Medulla oblongata (tissue), 1 donor: ENCODE measurements around the gene ACOT7.
A peak's percentile ranks its signal among the peaks of the same experiment; 100 is the strongest.
"Not testable (repeated sequence)": the region's sequence is repeated elsewhere in the genome, so short reads cannot be mapped to it uniquely, and the experiment has no call there.

Experiments used
- DNase-seq: peaks from one replicate; pipeline ENCODE4 v3.0.0-alpha.2; 2015; ENCODE audit errors: extremely low spot score

Gene ACOT7

GRCh38 chr1:6310116-6310848 is 83.3 kb downstream of the ACOT7 start:
- no peak for DNase-seq

- no peak for DNase-seq
Measured at GRCh38 chr1:6309564-6309963, 84.0 kb downstream of the ACOT7 start.

GRCh38 chr1:6308449-6308848 is 85.1 kb downstream of the ACOT7 start:
- no peak for DNase-seq

DNA sequence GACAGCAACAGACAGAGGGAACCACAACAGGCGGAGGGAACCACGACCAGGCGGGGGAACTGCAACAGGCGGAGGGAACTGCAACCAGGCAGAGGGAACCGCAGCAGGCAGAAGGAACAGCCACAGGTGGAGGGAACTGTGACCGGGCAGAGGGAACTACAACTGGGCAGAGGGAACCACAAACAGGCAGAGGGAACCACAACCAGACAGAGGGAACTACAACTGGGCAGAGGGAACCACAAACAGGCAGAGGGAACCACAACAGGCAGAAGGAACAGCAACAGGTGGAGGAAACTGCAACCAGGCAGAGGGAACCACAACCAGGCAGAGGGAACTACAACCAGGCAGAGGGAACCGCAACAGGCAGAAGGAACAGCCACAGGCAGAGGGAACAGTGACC is 85.9 kb downstream of the ACOT7 start:
- DNase-seq, result not testable (repeated sequence)

GRCh38 chr1:6307099-6307498 is 86.5 kb downstream of the ACOT7 start:
- no peak for DNase-seq

DNA sequence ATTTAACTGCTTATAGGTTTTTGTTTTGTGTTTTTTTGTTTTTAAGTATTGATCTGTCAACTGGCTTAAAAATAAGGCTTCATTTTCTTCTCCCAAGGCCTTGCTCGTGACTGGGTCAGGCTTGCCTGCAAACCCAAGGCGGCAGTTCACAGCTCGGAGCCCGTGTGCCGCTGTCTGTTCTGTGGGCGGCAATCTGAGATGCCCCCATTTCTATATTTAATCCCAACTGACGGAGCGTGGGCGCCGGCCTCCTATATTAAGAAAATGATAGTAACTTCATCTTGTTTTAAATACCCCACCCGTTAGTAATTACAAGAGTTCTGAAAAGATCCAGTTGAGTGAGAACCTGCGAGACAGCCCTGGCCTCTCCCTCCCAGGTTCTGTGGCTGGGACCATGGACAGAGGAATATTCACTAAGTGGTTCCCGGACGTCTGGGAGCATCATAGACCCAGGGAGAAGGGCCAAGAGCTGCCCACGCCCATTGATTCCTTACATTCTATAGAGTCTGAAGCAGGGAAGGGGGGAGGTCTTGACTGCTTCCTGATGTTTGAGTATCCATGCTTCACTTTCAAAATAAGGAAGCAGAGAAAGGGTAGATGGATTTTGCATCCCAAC is 90.1 kb downstream of the ACOT7 start:
- DNase-seq, result no peak

- DNase-seq, result no peak
Measured at GRCh38 chr1:6302568-6302967, 91.0 kb downstream of the ACOT7 start.

DNA sequence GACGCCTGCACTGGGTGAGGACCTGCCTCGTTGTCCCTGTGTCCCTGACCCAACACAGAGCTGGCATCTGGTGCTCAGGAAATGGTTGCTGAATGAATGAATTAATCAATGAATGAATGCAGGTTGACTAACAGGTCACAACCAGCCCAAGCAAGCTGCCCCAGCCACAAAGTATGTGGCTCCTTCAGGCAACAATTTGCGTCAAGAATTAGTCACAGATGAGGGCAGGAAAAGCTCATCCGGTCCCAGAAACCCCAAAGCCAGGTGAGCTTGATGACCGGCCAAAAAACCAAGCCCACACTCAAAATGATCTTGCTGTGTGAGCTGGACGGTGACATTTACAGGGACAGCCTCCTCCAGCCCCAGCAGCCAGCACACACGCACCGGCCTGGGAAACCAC is 92.0 kb downstream of the ACOT7 start:
- no peak for DNase-seq

GRCh38 chr1:6300342-6301048 is 93.1 kb downstream of the ACOT7 start:
- DNase-seq, result no peak

DNA sequence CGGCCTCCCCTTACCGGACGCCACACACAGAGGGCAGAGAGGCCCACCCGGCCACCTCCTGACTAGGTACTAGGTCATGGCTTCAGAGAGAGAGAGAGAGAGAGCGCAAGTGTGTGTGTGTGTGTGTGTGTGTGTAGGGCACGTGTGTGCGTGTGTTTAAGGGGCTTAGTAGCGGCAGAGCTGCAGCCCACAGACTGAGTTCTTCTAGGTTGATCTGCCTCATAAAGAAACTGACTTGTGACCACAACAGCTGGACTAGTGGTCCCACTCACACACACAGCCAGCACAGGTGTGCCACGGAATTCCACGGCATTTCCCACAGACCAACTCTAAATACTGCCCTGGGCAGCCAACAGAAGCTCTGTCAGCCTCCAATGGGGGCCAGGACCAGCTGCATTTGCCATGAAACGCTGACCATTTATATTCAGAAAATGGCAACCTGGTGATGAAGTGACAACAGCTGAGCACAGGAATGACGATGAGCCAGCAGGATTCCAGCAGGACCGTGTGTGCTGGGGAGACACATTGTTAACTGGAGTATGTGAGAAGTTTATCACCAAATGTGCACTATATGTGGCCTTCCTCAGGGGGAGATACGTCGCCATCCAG is 93.9 kb downstream of the ACOT7 start:
- DNase-seq, result no peak

- no peak for DNase-seq
Measured at GRCh38 chr1:6298940-6299465, 94.6 kb downstream of the ACOT7 start.

- DNase-seq, result no peak
Measured at GRCh38 chr1:6298530-6298929, 95.0 kb downstream of the ACOT7 start.

- no peak for DNase-seq
Measured at GRCh38 chr1:6295910-6296309, 97.7 kb downstream of the ACOT7 start.

DNA sequence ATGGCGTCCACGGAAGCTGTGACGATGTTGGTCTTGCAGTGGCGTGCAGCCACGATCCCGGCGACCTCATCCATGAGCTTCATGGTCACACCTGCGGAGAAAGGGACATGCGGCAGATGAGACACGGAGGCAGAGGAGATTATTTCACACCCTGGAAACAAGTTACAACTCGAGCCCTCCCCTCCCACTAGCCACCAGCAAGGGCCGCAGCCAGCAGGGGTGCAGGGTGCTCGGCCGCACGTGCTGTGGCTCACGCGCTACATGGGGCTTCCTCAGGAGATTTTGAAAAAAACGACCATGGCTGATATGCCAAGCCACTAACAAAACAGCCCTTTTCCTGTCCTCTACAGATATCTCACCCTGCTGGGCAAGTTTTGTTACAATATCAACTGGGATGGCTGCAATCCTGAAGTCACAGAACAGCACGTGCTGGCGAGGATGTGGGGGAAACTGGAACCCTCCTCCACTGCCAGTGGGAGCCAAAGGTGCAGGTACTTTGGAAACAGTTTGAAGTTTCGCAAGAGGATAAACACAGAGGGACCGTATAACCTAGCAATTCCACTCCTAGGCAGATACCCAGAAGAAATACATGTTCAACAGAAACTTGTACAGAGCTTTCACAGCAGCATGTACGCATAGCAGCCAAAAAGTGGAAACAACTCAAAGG is 98.5 kb downstream of the ACOT7 start:
- no peak for DNase-seq

DNA sequence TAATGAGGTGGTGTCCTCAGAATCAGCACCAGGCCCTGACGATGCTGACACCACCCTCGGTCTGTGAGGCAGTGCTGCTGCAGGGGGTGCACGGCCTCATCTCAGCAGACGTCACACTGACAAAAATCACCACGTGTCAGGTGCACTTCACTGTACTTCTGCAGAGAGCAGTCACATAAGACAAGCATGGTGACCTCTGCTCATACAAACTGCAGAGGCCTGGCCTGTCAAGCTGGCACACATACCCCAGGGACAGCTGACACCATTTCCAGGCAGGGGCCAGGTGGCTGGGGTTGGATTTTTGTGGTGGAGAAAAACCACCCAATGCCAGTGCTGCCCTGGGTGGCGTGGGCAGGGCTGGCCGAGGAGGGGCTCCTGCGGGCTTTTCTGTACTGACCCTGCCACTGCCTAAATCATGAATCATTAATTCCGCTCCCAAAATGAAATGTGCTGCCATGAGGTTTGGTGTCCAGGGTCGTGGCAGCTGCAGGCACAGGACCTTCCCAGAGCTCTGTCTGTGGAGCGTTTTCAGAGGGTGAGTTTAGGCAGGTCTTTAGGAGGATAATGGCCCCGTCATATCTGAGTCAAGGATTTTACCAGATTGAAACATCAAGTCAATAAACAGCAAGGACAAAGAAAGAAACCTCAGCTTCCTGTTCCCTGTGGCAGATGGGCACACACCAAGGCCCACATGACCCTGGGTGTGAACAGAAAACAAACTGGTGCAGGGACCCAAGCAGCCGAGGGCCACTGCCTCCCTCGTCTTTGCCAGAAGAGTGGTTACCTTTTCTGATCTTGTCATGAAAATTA is 99.3 kb downstream of the ACOT7 start:
- DNase-seq, result no peak

- peak; percentile 33 for DNase-seq
Measured at GRCh38 chr1:6292102-6292501, 101.5 kb downstream of the ACOT7 start.

- DNase-seq, result no peak
Measured at GRCh38 chr1:6288665-6289064, 104.9 kb downstream of the ACOT7 start.

GRCh38 chr1:6288026-6288425 is 105.5 kb downstream of the ACOT7 start:
- DNase-seq, result no peak

- peak; percentile 77 for DNase-seq
Measured at GRCh38 chr1:6287431-6287886, 106.1 kb downstream of the ACOT7 start.

- no peak for DNase-seq
Measured at GRCh38 chr1:6287029-6287428, 106.5 kb downstream of the ACOT7 start.

- DNase-seq, result no peak
Measured at GRCh38 chr1:6286266-6286665, 107.3 kb downstream of the ACOT7 start.
